ENCODE results near the gene TOE1. TPM values are rescaled to one million over a fixed set of nuclear protein-coding genes. Genes with fewer than 3 reads are reported as not detected.

Gene TOE1
- total and polyA plus RNA-seq, 2 of the 8 experiments (the other 6 are each of a cell fraction or from before 2014, with no cell fraction given), result 15.2 to 25.8 TPM

- Histone ChIP-seq H3K36me3 (ENCODE audit: control insufficient read depth in 2 of 4, insufficient read depth in 4 of 4, low read length in 3 of 4) (no peaks in the 10 kb centered on the region), H4K91ac (replicated peaks; ENCODE audit: insufficient read length, low read length) (no peak overlapping the region), H2AK5ac (ENCODE audit: low read depth, low read length) (no peak overlapping the region), H3K23me2 (ENCODE audit: low read depth, low read length) (no peaks in the 10 kb centered on the region), H3K27me3 (replicated peaks in 1 of 4; ENCODE audit: control insufficient read depth in 3 of 4, extremely low read depth in 1 of 4, insufficient read depth in 3 of 4, low read length in 3 of 4) (no peaks in the 10 kb centered on the region), H3K27ac (ENCODE audit: low read depth, low read length) (no peak overlapping the region), H3K9ac (replicated peaks in 1 of 4; ENCODE audit: extremely low read depth in 1 of 4, low read depth in 3 of 4, low read length in 3 of 4) (no peak overlapping the region), H4K5ac (ENCODE audit: insufficient read length, low read depth, low read length) (no peak overlapping the region), H3K4me1 (replicated peaks in 1 of 4; ENCODE audit: control insufficient read depth in 3 of 4, insufficient read depth in 4 of 4, low read length in 3 of 4) (no peaks in the 10 kb centered on the region), H4K8ac (ENCODE audit: extremely low read depth, insufficient read depth, low read length) (no peak overlapping the region), H3K18ac (ENCODE audit: extremely low read depth, low read length) (no peak overlapping the region), H3K79me2 (ENCODE audit: control insufficient read depth in 1 of 2, insufficient read depth in 2 of 2, low read length in 2 of 2) (no peaks in the 10 kb centered on the region), H3K14ac (ENCODE audit: insufficient read length) (no peak overlapping the region), H2AFZ (ENCODE audit: low read length) (no peak overlapping the region), H3K79me1 (ENCODE audit: low read depth, low read length) (no peaks in the 10 kb centered on the region), H3K9me3 (ENCODE audit: insufficient read depth in 2 of 2, low read depth in 1 of 2, low read length in 1 of 2) (no peaks in the 10 kb centered on the region), H2BK5ac (ENCODE audit: low read depth, low read length) (no peak overlapping the region), H2BK20ac (ENCODE audit: low read length) (no peak overlapping the region), H3K4ac (replicated peaks; ENCODE audit: insufficient read length, low read depth, low read length) (no peak overlapping the region), H2BK12ac (ENCODE audit: low read depth, low read length) (no peak overlapping the region), H3K4me3 (ENCODE audit: extremely low read depth in 1 of 4, insufficient read depth in 2 of 4, low read depth in 3 of 4, low read length in 4 of 4) (no peak overlapping the region), H3K56ac (replicated peaks; ENCODE audit: insufficient read length, low read depth, low read length) (no peak overlapping the region), H3K23ac (ENCODE audit: insufficient read length) (no peak overlapping the region), H4K20me1 (replicated peaks in 1 of 2; ENCODE audit: control insufficient read depth in 1 of 2, insufficient read depth in 2 of 2, low read length in 2 of 2) (no peaks in the 10 kb centered on the region), H3K4me2 (ENCODE audit: insufficient read depth in 1 of 2, low read depth in 2 of 2, low read length in 2 of 2) (no peak overlapping the region), H2BK120ac (replicated peaks; ENCODE audit: low read depth, low read length) (no peak overlapping the region), H2BK15ac (ENCODE audit: low read length) (no peak overlapping the region)
- 92% methylated on average over 4 of the region's 4 CpGs; no CpG with 5 or more reads in 1 of the 2 experiments for WGBS, 2 experiments (ENCODE audit: extremely low coverage in 1 of 2, insufficient coverage in 1 of 2, insufficient read length in 1 of 2, insufficient replicate concordance in 2 of 2, low coverage in 1 of 2, low lambda C conversion rate in 2 of 2, missing lambda C conversion rate in 1 of 2)
- no peak for DNase-seq (ENCODE audit: low read depth in 1 of 2, low spot score in 2 of 2)
- POLR2A ChIA-PET (ENCODE audit: partially characterized antibody), result no interaction called here
- no peak for FAIRE-seq
- CTCF ChIA-PET (ENCODE audit: partially characterized antibody), result interaction anchor here (0.9 to 1.6 kb wide), 3 partner anchors 11 to 26 kb away, joined by 3 to 10 read pairs (median 4); no protein-coding TSS in a partner anchor
- TF ChIP-seq CBX5 (IDR thresholded peaks at IDR 0.05; ENCODE audit: low read depth, low read length) (no peak), TAF1 (IDR thresholded peaks at IDR 0.05; ENCODE audit: low read depth, low read length) (no peak)
Observed at GRCh38 chr1:45380125-45380524, 40.2 kb downstream of the TOE1 start.
